Inflammatory macrophage treated with lipopolysaccharide for 4 hours (primary cell): ENCODE data around the gene GMDS.

Experiments
- DNase-seq: peaks from one replicate; pipeline ENCODE4 v3.0.0-alpha.2; 2020

The GMDS gene

DNA sequence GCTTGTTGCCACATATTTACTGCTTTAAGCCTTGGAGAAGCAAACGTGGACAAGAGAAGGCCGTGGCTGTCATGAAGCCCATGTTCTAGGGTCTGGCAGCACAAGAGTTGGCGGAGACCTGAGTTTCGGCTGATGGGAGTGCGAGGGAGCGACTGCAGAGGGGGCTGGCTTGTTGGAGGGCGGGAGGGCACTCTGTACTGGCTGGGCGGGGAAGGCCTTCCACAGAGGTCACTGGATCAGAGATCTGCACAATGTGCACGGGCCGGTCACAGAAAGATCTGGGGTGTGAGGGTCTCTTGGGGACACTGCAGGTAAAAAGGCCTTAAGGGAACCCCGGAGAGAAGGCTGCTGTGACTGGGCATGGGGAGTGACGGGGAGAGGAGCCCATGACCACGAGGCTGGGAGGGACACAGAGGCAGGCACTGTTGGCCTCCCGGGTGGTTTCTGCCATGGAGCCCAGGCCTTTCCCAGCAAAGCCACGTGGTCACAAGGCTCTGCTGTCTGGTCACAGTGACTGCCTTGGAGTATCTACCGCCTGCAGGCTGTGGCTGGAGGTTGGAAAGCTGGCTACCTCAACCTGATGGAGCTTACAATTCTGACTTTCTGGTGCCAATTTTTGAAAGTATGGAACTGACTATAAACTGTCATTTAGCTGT lies 611.9 kb downstream of the GMDS start:
- no peak for DNase-seq

- no peak for DNase-seq
Measured at GRCh38 chr6:1631251-1631650, 614.2 kb downstream of the GMDS start.

- no peak for DNase-seq
Measured at GRCh38 chr6:1630771-1631217, 614.6 kb downstream of the GMDS start.

- DNase-seq, result no peak
Measured at GRCh38 chr6:1630212-1630770, 615.1 kb downstream of the GMDS start.

- no peak for DNase-seq
Measured at GRCh38 chr6:1629316-1629715, 616.1 kb downstream of the GMDS start.

DNA sequence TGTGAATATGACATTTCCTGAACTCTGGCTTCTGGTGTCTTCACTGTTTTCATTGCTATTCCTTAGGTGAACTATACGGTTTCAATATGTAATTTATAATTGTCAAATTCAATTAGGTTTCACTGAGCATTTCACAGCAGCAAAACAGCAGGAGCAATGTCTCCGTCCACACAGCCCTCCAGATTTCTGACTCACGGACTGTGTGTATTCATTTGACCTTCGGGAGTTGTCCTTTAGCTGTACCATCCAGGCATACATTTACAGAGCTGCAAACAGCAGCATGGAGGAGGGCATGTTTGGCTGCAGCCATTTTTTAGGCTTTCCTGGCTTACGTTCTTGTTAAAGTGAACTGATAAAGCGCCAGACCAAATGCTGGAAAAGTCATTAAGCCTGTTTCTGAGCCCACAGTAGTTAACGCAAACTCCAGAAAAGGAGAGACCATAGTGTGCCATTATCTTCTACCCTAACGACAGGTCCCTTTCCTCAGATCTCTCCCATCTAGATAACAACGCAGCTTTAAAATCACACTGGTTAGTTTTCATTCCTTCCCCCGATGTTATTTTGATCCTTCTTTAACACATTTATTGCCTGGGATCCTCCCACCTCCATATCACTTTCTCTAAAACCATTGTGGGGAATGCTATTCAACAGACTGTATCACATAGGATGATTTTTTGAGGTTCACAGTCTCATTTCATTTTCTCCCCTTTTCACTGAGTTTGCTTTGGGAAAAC lies 617.4 kb downstream of the GMDS start:
- DNase-seq, result no peak

DNA sequence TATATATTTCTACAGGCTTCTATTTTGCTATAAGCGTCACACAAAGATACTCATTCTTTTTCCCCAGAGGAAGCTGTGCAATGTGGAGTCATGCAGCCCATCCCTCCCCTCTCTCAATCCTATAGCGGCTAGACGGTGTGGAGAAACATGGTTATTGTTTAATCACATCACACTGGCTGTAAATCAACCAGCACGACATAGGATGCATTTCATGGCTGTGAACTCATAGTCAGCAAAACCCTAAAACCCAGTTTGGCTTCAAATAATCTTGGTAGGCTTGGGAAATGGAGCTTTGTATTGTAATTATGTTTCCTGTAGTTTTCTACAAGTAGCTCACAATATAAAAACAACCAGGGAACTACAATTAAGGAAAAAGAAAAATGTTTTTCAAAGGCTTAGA lies 618.9 kb downstream of the GMDS start:
- DNase-seq, result no peak

- no peak for DNase-seq
Measured at GRCh38 chr6:1625794-1626435, 619.5 kb downstream of the GMDS start.

GRCh38 chr6:1624851-1625781 lies 620.3 kb downstream of the GMDS start:
- peak; percentile 65 for DNase-seq

DNA sequence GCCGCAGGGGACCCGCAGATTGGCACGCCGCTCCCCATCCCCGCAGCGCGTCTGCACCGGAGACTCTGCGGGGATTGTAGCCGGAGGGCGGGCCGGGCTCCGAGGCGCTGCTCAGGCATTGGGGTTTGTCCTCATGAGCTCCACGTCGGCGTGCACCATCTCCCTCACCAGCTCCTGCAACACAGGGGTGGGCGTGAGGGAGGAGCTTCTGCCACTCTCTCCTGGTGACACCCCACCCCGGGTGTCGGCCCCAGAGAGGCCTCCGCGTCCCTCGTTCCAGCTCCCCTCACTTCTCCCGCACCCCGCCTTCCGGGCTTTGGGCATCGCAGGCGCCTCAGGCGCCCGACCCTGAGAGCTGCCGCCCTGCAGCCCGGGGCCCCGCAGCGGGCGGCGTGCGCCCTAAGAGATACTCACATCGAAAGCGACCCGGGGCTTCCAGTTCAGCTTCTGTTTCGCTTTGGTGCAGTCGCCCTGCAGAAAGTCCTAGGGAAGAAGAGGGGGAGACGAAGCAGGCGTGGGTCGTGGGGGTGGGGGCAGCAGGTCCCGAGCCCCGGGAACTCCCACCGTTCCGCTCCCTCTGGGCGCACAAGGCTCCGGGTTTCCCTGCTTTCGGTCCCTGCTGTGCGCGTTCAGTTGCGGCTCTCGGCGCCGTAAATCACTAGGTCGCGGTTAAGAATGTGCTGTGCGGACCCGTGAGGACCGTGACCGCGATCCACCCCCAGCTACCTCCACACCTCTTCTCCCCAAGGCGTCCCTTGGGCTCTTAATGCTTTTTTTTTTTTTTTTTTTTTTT lies 621.2 kb downstream of the GMDS start:
- peak; percentile 64 for DNase-seq

DNA sequence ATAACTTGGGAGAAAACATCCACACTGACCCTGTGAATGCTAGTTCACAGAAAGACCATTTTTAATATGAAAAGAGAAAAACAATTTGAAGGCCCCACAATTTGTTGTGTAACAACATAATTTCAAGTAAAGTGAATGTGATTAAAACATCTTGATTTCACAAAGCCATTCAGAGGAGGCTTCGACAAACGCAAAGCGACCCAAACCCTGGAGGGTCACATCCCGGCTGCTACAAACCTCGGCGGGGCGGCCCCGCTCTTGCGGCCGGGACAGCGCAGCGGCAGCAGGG lies 621.7 kb downstream of the GMDS start:
- DNase-seq, result no peak

GRCh38 chr6:1622851-1623768 lies 622.3 kb downstream of the GMDS start:
- DNase-seq, result no peak

- DNase-seq, result no peak
Measured at GRCh38 chr6:1622220-1622850, 623.1 kb downstream of the GMDS start.

- no peak for DNase-seq
Measured at GRCh38 chr6:1621070-1621701, 624.2 kb downstream of the GMDS start.

DNA sequence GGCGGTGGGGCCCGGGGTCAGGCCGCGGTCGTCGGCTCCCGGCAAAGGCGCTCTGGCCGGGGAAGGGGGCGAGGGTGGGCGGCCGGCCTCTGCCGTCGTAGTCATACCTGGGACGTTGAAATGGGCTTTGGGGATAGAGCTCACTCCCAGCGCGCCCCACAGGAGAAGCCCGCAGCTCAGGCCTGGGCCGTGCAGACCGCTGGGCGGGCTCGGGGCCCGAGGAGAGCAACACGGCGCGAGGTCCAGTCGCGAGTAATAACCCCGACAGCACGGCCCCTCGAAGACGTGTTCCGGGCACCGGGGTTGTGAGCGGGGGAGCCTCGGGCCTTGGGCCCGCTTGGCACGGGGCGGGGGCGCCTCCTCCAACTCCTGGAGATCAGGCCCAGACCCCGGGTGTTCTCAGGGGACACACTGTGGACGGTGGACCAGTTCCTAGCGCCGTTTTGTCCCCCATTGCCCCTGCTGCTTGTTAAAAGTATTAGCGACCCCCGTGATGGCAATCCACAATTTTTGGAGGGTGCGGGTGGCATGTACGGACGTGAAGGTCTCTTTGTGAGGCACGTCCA lies 624.8 kb downstream of the GMDS start:
- DNase-seq, result no peak

DNA sequence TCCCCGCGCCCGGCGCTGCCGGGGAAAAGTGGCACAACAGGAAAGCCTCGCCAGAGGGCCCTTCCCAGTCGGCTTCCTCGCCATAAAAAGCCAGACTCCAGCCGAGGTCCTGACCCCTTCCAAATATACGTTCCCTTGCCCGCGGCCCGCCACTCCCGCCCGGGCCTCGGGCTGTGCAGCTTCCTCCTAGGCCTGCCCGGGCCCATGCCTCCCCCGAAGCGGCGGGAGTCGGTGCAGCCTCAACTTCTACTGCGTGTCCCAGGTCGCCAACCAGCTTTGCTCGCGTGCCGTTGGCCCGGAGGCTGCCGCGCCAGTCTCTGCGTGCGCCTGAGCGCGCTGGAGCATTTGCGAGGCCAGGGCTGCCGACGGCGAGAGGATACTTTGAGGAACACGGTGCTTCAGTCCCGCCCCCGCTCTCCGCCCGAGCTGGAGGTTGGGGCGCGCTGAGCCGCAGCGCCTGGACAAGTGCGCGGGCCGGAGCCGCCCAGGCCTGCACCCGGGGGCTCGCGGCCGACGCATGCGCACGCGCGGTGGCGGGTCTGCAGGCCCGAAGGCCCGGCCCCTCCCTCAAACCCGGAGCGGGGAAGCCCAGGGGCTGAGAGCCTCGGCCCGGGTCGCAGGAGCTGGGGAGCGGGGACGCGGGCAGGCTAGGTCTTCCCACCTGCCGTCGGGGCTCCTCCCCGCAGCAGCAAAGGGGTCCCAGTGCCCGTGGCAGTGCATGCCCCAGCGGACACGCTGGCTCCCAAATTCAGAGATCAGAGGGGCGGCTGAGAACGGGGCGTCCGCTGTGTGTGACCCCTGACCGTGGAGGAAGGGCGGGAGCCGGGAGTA lies 625.5 kb downstream of the GMDS start:
- DNase-seq, result peak; percentile 23

GRCh38 chr6:1619098-1619672 lies 626.2 kb downstream of the GMDS start:
- no peak for DNase-seq
